Upper lobe of left lung (tissue), 6 donors: ENCODE results near the gene MGME1. TPM values are rescaled to one million over a fixed set of nuclear protein-coding genes. Genes with fewer than 3 reads are reported as not detected.
A peak's percentile ranks its signal among the peaks of the same experiment; 100 is the strongest.

Experiments
- ATAC-seq, 2 donors: fragments of 200-7000 bp; cut with Tn5 transposase; one replicate each; pipeline ENCODE4 v1.9.1; 2022; ENCODE audit warnings: mild to moderate bottlenecking in 2 of 2, moderate library complexity in 2 of 2; ENCODE audit not compliant: low FRiP score in 2 of 2
- DNase-seq, 2 donors: peaks; one replicate each; pipeline ENCODE4 v3.0.0-alpha.2; 2019 to 2020
- H3K27ac ChIP-seq, 4 donors: fragments of 200-600 bp; sonication (generic); one replicate each; pipeline ENCODE4 v1.5.1; 2016 to 2019
- H3K27me3 ChIP-seq, 4 donors: fragments of 200-600 bp; sonication (generic); one replicate each; pipeline ENCODE4 v1.5.1; 2017 to 2019
- H3K36me3 ChIP-seq, 4 donors: fragments of 200-600 bp; sonication (generic); one replicate each; pipeline ENCODE4 v1.5.1; 2016 to 2019
- H3K4me1 ChIP-seq, 4 donors: fragments of 200-600 bp; sonication (generic); one replicate each; pipeline ENCODE4 v1.5.1; 2018 to 2019
- H3K4me3 ChIP-seq, 4 donors: fragments of 200-600 bp; sonication (generic); one replicate each; pipeline ENCODE4 v1.5.1; 2017 to 2019; ENCODE audit warnings: mild to moderate bottlenecking in 2 of 4, moderate library complexity in 1 of 4
- H3K9me3 ChIP-seq, 4 donors: fragments of 200-600 bp; sonication (generic); one replicate each; pipeline ENCODE4 v1.5.1; 2018 to 2019
- CTCF ChIP-seq, 6 experiments: fragments of 450-650 bp in 4 of 6; fragments of 200-600 bp in 2 of 6; sonication (generic) in 2 of 6; IDR thresholded peaks; one replicate each; pipeline ENCODE4 v1.5.1; 2016 to 2019; ENCODE audit warnings: antibody characterized with exemption in 6 of 6
- EP300 ChIP-seq, 4 donors: sonication (generic); formaldehyde crosslinking; IDR thresholded peaks; one replicate each; pipeline ENCODE4 v1.5.1; 2017; ENCODE audit warnings: antibody characterized with exemption in 4 of 4, control low read depth in 2 of 4
- POLR2A ChIP-seq, 4 donors: fragments of 450-650 bp; IDR thresholded peaks; one replicate each; pipeline ENCODE4 v1.5.1; 2016 to 2017; ENCODE audit warnings: antibody characterized with exemption in 4 of 4, mild to moderate bottlenecking in 2 of 4
- POLR2AphosphoS5 ChIP-seq, 2 donors: sonication (generic); formaldehyde crosslinking; IDR thresholded peaks; one replicate each; pipeline ENCODE4 v1.5.1; 2017; ENCODE audit warnings: antibody characterized with exemption in 2 of 2
- WGBS, 2 donors: methylation state at CpG; one replicate each; pipeline ENCODE4 v1.1.5; 2017 to 2018; 5-methylcytosine and 5-hydroxymethylcytosine counted together
- total RNA-seq, 6 donors: library from RNA; depleted of rRNA in 4 of 6; stranded (reverse); fragments of >200 nt in 4 of 6; gene quantifications; one replicate each; pipeline versions ENCODE4 v1.1.0 to v1.2.1, GENCODE V29; 2016 to 2021
- donor health status: DM: no; HTN: no; CAD: no; lungs with moderate emphysema.
- donor health status: DM: no; HTN: yes; CAD: no; lungs with severe emphysema.

Gene MGME1
- total RNA-seq, 6 donors from 2014 or later, result 9.4 to 22.0 (median 13.3) TPM

- no peaks in the 10 kb centered on the region for H3K9me3 ChIP-seq
- TF ChIP-seq POLR2A (IDR thresholded peaks at IDR 0.05), result no peak
- ATAC-seq (no peak), DNase-seq (no peak)
- peak overlapping the region in 1 of 4 donors; percentile 1 for H3K27ac ChIP-seq
- H3K4me1 ChIP-seq, result peaks cover 32 to 70% (median 51%) of the 10 kb centered on the region in 4 donors
- 41 to 53% methylated on average over 3 of the region's 3 CpGs for WGBS, 2 donors
- peaks cover 4 to 59% (median 35%) of the 10 kb centered on the region in 4 donors for H3K36me3 ChIP-seq
- no peaks in the 10 kb centered on the region for H3K27me3 ChIP-seq
- no peak overlapping the region for H3K4me3 ChIP-seq
Measured at GRCh38 chr20:17955302-17955701, 13.5 kb upstream of the MGME1 start.

DNA sequence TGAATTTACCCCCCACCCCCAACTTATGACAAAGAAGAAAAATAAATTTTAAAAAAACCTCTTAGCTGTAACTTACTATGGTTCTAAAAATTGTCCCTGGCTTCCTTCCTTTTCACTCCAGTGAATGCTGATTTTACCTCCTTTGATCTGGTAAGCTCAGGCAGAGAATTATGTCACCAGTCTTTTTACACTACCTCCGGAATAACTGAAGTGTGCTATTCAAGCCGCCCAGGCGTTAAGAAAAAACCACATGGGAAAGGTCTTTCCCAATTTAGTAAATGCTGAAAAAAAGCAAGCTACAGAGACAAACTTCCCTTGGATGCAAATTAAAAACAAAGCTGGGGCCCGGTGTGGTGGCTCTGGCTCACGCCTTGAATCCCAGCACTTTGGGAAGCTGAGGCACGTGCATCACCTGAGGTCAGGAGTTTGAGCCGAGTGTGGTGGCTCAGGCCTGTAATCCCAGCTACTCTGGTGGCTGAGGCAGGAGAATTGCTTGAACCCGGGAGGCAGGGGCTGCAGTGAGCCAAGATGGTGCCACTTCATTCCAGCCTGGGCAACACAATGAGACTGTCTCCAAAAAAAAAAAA, 12.6 kb upstream of the MGME1 start:
- H3K27ac ChIP-seq, result peak overlapping the region in 3 of 4 donors; percentile 1 to 33 (median 14)

DNA sequence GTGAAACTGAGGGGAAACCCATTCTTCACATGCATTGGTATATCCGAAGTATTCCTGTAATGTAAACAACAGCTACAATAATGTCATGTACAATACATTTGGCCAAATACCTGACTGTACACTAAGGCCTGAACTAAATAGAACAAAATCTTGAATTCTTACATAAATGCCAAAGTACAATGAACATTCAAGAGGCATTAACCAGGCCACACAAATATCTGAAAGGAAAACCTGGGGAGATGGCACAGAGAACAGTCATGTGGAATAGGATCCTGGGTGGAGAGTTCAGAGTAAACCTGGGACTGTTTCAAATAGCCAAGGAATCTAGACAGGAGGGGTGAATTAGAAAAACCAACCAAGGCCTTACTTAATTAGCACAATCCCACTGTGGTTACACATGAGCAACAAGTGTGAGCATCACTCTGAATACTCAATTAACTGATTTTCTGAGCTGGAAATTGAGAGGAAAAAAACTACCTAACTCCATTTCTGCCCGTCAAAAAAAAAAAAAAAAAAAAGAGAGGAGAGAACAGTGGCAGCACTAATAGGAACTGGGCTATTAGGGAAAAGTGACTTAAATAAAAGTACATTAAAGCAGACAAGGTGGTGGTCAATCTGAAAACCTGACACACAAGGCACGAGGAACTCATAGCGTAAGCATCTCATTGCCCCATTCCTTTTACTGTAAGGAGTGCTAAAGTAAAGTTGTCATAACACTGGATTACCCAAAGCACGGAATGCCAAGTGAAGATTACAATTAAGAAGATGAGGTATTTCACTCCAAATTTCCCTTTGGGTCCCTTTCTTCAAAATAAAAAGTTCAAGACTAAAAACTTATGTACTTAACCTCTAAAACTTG, 11.1 kb upstream of the MGME1 start:
- WGBS, 2 donors, result 44 to 56% methylated on average over 5 of the region's 5 CpGs
- H3K27ac ChIP-seq, result peak overlapping the region in 3 of 4 donors; percentile 73 to 74 (median 73)
- no peak overlapping the region for H3K4me3 ChIP-seq
- H3K4me1 ChIP-seq, result peaks cover 45 to 94% (median 73%) of the 10 kb centered on the region in 4 donors
- H3K9me3 ChIP-seq, result no peaks in the 10 kb centered on the region
- DNase-seq (no peak), ATAC-seq (no peak)
- peaks cover 0 to 35% (median 16%) of the 10 kb centered on the region in 4 donors for H3K36me3 ChIP-seq
- no peak for TF ChIP-seq CTCF (IDR thresholded peaks at IDR 0.05)
- TF ChIP-seq POLR2A (IDR thresholded peaks at IDR 0.05), result no peak
- no peak for TF ChIP-seq POLR2AphosphoS5 (IDR thresholded peaks at IDR 0.05)
- TF ChIP-seq EP300 (IDR thresholded peaks at IDR 0.05), result no peak
- no peaks in the 10 kb centered on the region for H3K27me3 ChIP-seq

More for the DNA sequence above, 12.6 kb upstream of the MGME1 start:
- H3K27me3 ChIP-seq, result no peaks in the 10 kb centered on the region
- peaks cover 35 to 79% (median 60%) of the 10 kb centered on the region in 4 donors for H3K4me1 ChIP-seq
- H3K9me3 ChIP-seq, result no peaks in the 10 kb centered on the region
- no peak overlapping the region for H3K4me3 ChIP-seq
- WGBS, 2 donors, result 57 to 61% methylated on average over 8 of the region's 8 CpGs
- no peak for DNase-seq
- H3K36me3 ChIP-seq, result peaks cover 4 to 50% (median 26%) of the 10 kb centered on the region in 4 donors
- no peak for TF ChIP-seq POLR2AphosphoS5 (IDR thresholded peaks at IDR 0.05)
- TF ChIP-seq POLR2A (IDR thresholded peaks at IDR 0.05), result no peak
- no peak for TF ChIP-seq CTCF (IDR thresholded peaks at IDR 0.05)
- no peak for TF ChIP-seq EP300 (IDR thresholded peaks at IDR 0.05)
- ATAC-seq, result no peak

DNA sequence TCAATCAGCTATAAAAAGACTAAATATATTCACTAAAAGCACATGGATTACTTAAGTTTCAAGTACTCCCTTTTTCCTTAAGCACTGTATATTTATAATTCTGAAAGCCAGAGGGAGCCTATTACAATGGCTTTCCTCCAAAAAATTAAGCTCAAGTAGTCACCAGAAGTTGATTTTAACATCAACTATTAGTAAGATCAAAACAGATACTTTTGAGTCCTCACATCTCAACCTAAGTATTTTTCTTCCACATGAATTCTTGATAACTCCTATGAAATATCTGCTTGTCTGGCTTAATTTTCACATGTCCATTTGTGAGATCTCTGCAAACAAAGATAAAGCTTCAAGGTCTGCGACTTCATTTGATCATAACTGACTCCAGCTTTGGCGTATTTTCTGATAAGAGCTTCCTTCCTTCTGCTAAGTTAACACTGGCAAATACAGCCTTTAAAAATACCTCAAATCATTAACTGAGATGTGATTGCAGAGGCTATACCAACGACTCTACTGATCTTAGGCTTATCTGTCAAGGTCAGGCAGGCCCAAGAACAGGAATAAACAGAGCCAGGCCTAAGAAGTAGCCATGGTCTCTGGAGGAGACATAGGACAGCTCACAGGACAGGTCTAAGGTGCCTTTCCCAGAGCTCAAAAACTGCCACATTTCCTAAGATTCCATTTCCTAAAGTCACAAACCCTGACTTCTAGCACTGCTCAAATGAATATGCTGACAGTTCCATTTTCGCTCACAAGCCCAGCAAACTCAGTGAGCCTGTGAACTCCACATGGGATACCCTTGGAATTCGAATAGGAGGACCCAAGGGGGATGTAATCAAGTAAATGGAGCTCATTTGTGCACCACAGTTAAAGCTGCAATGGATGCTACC, 10.2 kb upstream of the MGME1 start:
- ATAC-seq, result no peak
- no peak for TF ChIP-seq EP300 (IDR thresholded peaks at IDR 0.05)
- peak in 2 of 6 experiments; percentile 4 to 24 for TF ChIP-seq CTCF (IDR thresholded peaks at IDR 0.05)
- no peak for TF ChIP-seq POLR2AphosphoS5 (IDR thresholded peaks at IDR 0.05)

More for the DNA sequence above, 10.2 kb upstream of the MGME1 start:
- H3K27me3 ChIP-seq, result no peaks in the 10 kb centered on the region
- WGBS, 2 donors, result 30 to 39% methylated on average over 5 of the region's 5 CpGs
- no peak for DNase-seq
- H3K9me3 ChIP-seq, result no peaks in the 10 kb centered on the region
- H3K36me3 ChIP-seq, result peaks cover 0 to 26% (median 10%) of the 10 kb centered on the region in 4 donors
- H3K4me1 ChIP-seq, result peaks cover 50 to 93% (median 73%) of the 10 kb centered on the region in 4 donors
- H3K4me3 ChIP-seq, result no peak overlapping the region
- peak overlapping the region; percentile 66 to 74 (median 73) for H3K27ac ChIP-seq
